Raji (cell line): ENCODE results near the gene SMLR1.

ENCODE experiments used
- POLR2A ChIP-seq: IDR thresholded peaks from 2 replicates; pipeline ENCODE4 v1.6.1; 2011; ENCODE audit warnings: low read depth, low read length, control low read depth; ENCODE audit not compliant: insufficient read depth

SMLR1 gene

DNA sequence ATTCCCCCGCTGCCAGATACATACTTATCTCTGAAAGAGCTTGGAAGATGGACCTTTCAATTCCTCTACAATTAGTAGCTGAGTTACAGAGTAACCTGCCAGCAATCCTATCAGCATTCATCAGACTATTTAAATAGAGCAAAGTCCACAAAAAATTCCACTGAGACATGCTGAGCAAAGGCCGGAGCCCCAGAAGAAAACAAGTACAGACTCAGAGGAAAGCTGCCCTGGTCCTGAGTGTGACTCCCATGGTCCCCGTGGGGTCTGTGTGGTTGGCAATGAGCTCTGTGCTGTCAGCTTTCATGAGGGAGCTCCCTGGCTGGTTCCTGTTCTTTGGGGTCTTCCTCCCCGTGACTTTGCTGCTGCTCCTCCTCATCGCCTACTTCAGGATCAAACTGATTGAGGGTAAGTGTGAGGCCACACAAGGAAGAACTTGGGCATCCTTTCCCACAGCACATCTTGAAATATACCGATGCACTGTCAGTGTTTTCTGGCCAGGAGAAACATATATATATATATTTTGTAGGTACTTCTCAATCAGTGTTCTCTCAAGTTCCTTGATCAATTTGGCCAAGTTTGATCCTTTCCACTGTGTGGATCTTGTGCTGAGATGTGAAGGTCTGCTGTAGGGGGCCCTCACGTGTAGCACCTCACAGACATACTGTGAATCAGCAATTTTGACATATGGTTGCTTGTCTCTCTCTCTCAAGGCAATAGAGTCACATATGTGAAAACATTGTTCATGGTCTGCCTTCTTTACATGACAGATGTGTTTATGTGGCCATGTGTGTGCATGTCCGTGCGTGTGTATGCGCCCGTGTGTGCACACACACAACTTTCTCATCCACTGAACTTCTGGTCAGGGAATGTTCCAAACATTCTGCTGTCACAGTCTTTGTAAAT is at the start of gene SMLR1:
SMLR1 (plus strand) TSS at position 160 of the 903 bp plus-strand sequence; CDS start at position 168, 8 bp downstream.
- TF ChIP-seq POLR2A, result no peak

GRCh38 chr6:130778946-130779657 is 48.1 kb upstream of the SMLR1 start:
- TF ChIP-seq POLR2A, result no peak

DNA sequence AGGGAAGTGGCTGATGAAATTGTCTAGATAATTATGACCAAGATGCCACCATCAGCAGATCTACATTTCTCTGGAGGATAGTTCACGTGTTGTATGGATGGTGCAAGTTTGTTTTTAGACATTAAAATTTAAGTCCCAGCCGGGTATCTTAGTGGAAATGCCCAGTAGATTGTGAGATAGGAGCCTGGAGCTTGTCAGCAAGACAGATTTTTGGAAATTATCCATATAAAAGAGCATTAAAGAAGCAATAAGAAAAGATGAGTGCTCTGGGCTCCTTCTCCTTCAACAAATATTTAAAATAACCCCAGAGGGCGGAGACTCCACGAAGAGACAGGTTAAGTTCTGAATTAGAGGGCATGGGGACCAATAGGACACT is 47.6 kb upstream of the SMLR1 start:
- no peak for TF ChIP-seq POLR2A

GRCh38 chr6:130780122-130780521 is 47.1 kb upstream of the SMLR1 start:
- no peak for TF ChIP-seq POLR2A

DNA sequence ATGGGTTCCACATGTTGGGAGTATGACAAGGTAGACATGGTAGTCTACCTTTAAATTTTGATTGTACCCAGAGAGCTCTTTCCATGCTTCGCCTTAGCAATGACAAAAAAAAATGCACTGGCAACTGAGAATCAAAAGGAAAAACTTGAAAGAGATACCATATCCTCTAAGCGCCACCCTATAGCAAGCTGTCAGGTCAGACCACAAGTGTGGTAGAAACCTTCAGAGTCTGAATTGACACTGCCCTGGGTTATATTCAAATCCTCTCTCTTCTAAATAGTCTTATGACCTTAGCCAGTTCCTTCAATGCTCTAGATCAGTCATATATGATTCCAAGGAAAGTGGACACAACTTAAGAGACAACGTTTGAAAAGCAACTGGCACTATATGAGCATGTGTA is 45.6 kb upstream of the SMLR1 start:
- TF ChIP-seq POLR2A, result no peak

DNA sequence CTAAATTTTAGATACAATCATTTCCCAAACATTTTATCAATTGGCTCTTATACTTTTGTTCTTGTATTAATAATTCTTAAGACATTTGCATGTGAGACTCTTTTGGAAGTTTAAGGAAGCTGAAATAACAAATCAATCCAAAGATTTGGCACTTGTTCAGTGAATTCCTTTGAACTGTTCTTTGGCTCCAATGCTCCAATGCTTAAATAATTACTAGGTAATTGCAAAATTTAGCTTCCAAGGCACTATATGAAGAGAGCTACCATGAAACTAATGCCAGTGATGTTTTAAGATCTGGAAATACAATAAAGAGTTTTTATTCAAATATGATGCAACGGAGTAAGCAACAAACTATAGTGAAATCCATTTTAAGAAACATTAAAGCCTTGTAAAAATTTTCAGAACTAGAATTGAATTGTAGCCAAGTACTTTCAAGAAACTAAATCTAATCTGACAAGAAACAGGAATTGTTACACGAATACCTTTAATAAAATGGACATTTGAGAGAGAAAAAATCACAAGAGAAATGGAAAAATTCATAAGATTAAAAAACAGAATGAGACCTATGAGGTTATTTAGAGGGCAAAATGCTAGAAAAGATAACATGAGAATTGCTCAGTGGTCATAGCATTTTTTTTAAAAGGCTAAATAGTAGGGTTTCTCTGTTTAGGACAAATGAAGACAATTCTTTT is 43.6 kb upstream of the SMLR1 start:
- no peak for TF ChIP-seq POLR2A

DNA sequence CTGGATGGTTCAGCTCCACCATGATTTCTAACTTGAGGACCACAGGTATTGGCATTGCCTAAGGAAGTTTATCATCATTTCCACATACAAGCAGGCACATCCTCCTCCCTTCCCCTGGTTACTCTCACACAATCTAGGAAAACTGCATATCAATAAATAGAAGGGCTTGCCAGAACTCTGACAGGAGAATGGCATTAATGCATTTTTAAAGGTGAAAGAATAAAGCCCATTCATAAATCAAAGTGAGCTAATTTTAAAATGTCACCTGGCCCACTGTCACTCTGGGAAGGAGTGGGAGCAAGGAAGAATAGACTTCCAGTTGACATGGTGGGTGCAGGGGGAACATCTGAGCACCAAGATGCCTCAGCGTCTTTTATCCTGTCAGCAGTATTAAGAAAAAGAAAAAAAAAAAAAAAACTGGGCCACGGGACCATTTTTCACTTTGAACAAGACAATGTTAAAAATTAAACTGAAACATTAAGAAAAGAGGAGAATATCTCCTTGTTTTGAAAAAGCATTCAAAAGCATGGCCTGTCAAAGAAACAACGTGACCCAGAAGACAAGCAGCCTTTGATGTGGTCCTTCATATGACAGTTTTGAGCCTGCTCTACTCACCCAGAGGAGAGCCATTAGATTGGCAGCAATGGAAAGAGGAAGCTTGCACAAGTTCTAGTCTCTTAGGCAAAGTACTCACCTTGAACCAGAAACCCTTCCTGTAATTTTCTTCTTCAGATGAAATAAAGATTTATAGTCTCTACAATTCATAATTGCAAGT is 39.3 kb upstream of the SMLR1 start:
- TF ChIP-seq POLR2A, result no peak

GRCh38 chr6:130788954-130789353 is 38.3 kb upstream of the SMLR1 start:
- no peak for TF ChIP-seq POLR2A

DNA sequence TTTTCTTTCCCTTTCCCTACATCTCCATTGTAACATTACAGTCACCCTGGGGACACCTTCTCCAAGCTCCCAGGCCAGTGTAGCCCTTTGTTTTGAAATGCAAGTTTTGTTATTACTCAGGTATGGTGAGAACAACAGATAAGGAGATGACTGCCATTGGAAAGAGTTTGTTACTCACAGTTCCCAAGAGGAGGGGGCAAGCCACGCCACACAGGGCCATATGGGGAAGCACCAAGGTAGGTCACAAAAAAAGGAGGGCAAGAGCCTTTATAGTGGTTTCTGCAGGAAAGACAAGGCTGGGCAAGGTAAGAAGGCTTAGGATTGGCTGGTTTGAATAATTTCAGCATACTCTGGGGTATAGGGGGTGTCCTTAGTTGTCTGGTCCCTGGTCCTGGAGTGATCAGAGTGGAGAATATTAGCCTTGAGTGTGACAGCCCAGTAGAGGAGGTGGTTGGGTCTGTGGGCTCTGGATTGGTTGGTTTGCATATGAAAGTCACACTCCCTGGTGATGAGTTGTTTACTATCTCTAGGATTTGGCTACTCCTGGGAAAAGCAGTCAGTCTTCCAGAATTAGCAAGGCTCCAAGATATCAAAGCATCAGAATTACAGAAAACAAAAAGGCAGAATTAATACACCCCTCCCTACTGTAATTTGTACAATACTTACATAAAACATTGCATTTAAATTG is 33.1 kb upstream of the SMLR1 start:
- TF ChIP-seq POLR2A, result no peak

GRCh38 chr6:130794738-130795137 is 32.5 kb upstream of the SMLR1 start:
- TF ChIP-seq POLR2A, result no peak

- no peak for TF ChIP-seq POLR2A
Observed at GRCh38 chr6:130796313-130796905, 30.8 kb upstream of the SMLR1 start.

DNA sequence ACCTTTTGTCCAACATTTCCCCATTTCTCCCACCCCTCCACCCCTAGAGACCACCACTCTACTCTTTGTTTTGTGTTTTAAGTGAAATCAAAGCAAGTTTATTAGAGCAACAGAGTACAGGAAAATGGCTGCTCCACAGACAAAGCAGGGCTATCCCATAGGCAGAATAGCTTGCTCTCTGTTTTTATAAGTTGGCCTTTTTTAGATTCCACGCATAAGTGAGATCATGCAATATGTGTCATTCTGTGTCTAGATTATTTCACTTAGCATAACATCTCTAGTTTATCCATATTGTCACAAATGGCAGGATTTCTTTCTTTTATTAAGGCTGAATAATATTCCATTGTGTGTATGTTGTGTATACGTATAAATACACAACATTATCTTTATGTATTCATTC is 30.1 kb upstream of the SMLR1 start:
- no peak for TF ChIP-seq POLR2A

DNA sequence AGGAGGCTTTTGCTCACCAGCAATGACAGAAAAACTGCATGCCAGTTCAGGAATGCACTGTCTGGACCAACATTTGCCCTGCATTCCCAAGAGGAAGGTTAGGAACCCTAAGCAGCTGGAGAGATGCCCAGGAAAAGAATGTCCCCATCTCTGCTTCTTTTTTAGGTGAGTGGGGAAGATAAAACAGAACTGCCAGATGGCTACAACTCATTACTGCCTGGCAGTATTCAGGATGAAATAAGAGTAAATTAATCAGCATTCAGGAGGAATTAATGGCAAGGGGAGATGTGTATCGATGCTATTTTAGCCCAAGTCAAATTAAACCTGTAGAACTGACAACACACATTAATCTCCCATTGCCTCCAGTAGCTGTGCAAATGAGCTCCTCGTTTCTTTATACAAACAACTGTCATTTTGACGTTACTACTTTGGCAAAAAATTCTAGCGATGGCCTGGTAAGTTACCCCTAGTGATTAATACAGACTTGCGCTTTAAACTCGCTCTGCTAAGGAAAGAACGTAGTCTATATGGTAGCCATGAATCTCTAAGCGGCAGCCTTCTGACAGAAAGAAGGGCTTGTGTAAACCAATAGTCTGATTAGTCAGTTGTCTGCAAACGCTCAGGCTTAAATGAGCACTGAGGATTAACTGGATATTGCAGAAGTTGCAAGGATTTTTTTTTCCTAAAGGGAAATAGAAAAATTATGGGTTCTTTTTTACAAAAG is 16.7 kb upstream of the SMLR1 start:
- TF ChIP-seq POLR2A, result no peak
